Vagina (tissue), 2 donors: ENCODE measurements around the gene PBLD.

Experiments
- CTCF ChIP-seq, 3 experiments: fragments of 450-650 bp in 2 of 3; fragments of 200-600 bp in 1 of 3; sonication (generic) in 1 of 3; IDR thresholded peaks; one replicate each; pipeline ENCODE4 v1.5.1; 2017 to 2019; ENCODE audit warnings: antibody characterized with exemption in 3 of 3, mild to moderate bottlenecking in 2 of 3, moderate library complexity in 2 of 3
- POLR2A ChIP-seq, 2 donors: fragments of 450-650 bp; IDR thresholded peaks; one replicate each; pipeline ENCODE4 v1.6.1; 2017; ENCODE audit warnings: antibody characterized with exemption in 2 of 2, mild to moderate bottlenecking in 2 of 2, moderate library complexity in 2 of 2

- TF ChIP-seq CTCF (IDR thresholded peaks at IDR 0.05) = no peak
- no peak for TF ChIP-seq POLR2A (IDR thresholded peaks at IDR 0.05)
These were observed 20.8 kb upstream of the PBLD start for GRCh38 chr10:68353537-68353936.
